ENCODE measurements around the gene PLA2G4F. TPM values are rescaled to one million over a fixed set of nuclear protein-coding genes. Genes with fewer than 3 reads are reported as not detected.

Gene PLA2G4F, protein sequence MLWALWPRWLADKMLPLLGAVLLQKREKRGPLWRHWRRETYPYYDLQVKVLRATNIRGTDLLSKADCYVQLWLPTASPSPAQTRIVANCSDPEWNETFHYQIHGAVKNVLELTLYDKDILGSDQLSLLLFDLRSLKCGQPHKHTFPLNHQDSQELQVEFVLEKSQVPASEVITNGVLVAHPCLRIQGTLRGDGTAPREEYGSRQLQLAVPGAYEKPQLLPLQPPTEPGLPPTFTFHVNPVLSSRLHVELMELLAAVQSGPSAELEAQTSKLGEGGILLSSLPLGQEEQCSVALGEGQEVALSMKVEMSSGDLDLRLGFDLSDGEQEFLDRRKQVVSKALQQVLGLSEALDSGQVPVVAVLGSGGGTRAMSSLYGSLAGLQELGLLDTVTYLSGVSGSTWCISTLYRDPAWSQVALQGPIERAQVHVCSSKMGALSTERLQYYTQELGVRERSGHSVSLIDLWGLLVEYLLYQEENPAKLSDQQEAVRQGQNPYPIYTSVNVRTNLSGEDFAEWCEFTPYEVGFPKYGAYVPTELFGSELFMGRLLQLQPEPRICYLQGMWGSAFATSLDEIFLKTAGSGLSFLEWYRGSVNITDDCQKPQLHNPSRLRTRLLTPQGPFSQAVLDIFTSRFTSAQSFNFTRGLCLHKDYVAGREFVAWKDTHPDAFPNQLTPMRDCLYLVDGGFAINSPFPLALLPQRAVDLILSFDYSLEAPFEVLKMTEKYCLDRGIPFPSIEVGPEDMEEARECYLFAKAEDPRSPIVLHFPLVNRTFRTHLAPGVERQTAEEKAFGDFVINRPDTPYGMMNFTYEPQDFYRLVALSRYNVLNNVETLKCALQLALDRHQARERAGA
- not detected in 2 replicates for total RNA-seq

DNA sequence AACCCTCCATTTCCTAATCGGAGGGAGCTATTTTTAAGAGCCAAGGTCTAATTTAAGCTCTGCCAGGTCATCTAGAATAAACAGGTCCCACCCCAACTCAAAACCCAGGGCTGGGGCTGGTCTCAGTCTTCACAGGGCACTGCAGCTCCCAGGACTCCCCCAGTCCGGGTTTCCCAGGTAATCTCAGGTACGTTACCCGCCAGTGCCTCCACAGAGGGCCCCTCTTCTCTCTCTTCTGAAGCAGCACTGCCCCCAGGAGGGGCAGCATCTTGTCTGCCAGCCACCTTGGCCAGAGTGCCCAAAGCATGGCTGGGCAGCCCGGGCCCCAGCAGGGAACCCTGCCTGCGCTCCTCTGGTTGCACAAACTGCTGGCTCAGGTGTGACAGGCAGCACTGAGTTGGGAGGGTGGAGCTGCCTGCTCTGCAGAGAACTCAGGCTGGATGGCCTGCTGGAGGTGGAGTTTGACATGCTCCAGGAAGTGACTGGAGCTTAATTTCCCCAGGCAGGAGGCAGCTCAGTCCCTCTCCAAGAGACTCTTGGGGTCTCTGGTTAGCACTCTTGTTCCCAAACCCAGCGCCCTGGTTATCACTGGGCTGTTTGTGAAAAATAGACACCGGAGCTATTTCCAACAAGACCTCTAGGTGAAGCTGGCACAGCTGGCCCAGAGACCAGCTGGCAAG is at the start of gene PLA2G4F:
Gene PLA2G4F (minus strand): TSS at position 394 of the 680 bp plus-strand sequence. CDS start 87 bp downstream, at position 307.
- Mint-ChIP-seq H3K4me1 (ENCODE audit: low read depth) (no peaks in the 10 kb centered on the region), H3K27me3 (ENCODE audit: low read depth) (no peaks in the 10 kb centered on the region), H3K9me3 (no peaks in the 10 kb centered on the region), H3K27ac (no peak within 1 kb of the TSS), H3K4me3 (ENCODE audit: low read depth) (no peak within 1 kb of the TSS), H3K36me3 (ENCODE audit: low read depth) (peaks cover 3% of the 10 kb centered on the region)
- intact Hi-C loops (cut with micrococcal nuclease): no loop called here
- DNase-seq (ENCODE audit: low spot score): no peak

GRCh38 chr15:42203891-42204290 is 47.5 kb upstream of the PLA2G4F start:
- DNase-seq (ENCODE audit: low spot score): no peak
- no peak overlapping the region for H3K4me3 Mint-ChIP-seq (ENCODE audit: low read depth)
- H3K27me3 Mint-ChIP-seq (ENCODE audit: low read depth): no peaks in the 10 kb centered on the region
- peaks cover 3% of the 10 kb centered on the region for H3K9me3 Mint-ChIP-seq
- intact Hi-C loops (cut with micrococcal nuclease): loop anchor here (10.0 kb wide), 1 partner anchor 291 kb away; the partner anchor contains the start of genes SNAP23 and ZNF106
- no peak overlapping the region for H3K27ac Mint-ChIP-seq
- H3K36me3 Mint-ChIP-seq (ENCODE audit: low read depth): peaks cover 25% of the 10 kb centered on the region
- peaks cover 36% of the 10 kb centered on the region for H3K4me1 Mint-ChIP-seq (ENCODE audit: low read depth)

- Mint-ChIP-seq H3K4me3 (ENCODE audit: low read depth) (no peak overlapping the region), H3K27me3 (ENCODE audit: low read depth) (no peaks in the 10 kb centered on the region), H3K27ac (no peak overlapping the region), H3K9me3 (no peaks in the 10 kb centered on the region), H3K4me1 (ENCODE audit: low read depth) (peaks cover 33% of the 10 kb centered on the region), H3K36me3 (ENCODE audit: low read depth) (peaks cover 24% of the 10 kb centered on the region)
- intact Hi-C loops (cut with micrococcal nuclease): loop anchor here (10.0 kb wide), 1 partner anchor 292 kb away; the partner anchor contains the start of genes SNAP23 and ZNF106
- DNase-seq (ENCODE audit: low spot score): no peak
Observed at GRCh38 chr15:42202653-42203052, 46.2 kb upstream of the PLA2G4F start.

DNA sequence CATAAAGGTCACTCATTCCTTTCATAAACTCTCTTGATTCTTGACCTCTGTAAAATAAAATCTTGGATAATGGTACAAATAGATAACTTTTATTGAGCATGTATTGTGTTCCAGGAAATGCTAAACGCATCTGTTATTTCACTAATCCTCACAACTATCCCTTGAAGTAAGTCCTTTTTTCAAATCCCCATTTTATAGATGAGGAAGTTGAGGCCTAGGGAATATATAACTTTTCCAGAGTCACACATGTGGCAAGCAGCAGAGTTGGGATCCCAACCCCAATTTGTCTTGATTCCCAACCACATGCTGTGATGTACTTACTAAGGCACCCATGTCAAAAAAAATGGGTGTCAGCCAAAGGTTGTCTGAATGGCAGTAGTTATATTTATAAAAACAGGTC is 45.4 kb upstream of the PLA2G4F start:
- Mint-ChIP-seq H3K4me1 (ENCODE audit: low read depth) (peaks cover 24% of the 10 kb centered on the region), H3K36me3 (ENCODE audit: low read depth) (peaks cover 27% of the 10 kb centered on the region), H3K9me3 (no peaks in the 10 kb centered on the region), H3K27me3 (ENCODE audit: low read depth) (no peaks in the 10 kb centered on the region), H3K27ac (no peak overlapping the region), H3K4me3 (ENCODE audit: low read depth) (no peak overlapping the region)
- intact Hi-C loops (cut with micrococcal nuclease): loop anchor here (10.0 kb wide), 1 partner anchor 293 kb away; the partner anchor contains the start of genes SNAP23 and ZNF106
- DNase-seq (ENCODE audit: low spot score): no peak

DNA sequence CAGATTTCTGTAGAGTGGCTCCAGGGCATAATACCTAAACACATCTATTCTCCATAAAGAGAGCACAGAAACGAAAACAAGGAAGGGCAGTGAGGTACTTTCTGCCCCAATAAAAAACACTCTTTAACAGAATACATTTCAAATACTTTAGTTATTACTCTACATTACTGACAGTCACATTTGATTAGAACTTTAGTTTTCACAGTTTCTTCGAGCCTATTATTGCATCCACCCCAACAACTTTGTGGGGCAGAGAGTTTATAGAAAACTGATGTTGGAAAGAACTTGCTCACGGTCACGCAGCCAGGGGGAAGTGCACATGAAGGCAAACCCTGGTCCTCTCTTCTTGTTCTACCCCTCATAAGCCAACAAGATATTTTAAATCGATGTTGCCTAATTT is 42.7 kb upstream of the PLA2G4F start:
- Mint-ChIP-seq H3K9me3 (peaks cover 7% of the 10 kb centered on the region), H3K36me3 (ENCODE audit: low read depth) (peaks cover 44% of the 10 kb centered on the region), H3K4me1 (ENCODE audit: low read depth) (peaks cover 9% of the 10 kb centered on the region), H3K27me3 (ENCODE audit: low read depth) (no peaks in the 10 kb centered on the region), H3K27ac (no peak overlapping the region), H3K4me3 (ENCODE audit: low read depth) (no peak overlapping the region)
- no peak for DNase-seq (ENCODE audit: low spot score)
- intact Hi-C loops (cut with micrococcal nuclease): no loop called here

DNA sequence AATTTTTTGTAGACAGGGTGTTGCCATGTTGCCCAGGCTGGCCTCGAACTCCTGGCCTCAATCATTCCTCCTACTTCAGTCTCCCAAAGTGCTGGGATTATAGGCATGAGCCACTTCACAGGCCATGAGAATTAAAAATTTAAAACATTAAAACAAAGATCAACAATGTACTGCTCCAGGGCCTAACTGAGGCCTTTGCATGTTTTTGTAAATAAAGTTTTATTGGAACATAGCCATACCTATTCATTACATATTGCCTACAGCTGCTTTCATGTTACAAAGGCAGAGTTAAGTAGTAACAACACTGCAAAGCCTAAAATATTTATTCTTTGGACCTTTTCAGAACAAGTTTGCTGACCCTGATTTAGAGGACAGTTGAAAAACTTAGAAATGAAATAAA is 42.1 kb upstream of the PLA2G4F start:
- intact Hi-C loops (cut with micrococcal nuclease): no loop called here

GRCh38 chr15:42194513-42194912 is 38.1 kb upstream of the PLA2G4F start:
- peaks cover 7% of the 10 kb centered on the region for H3K9me3 Mint-ChIP-seq
- no peak for DNase-seq (ENCODE audit: low spot score)
- intact Hi-C loops (cut with micrococcal nuclease): loop anchor here (5.0 kb wide), 1 partner anchor 78 kb away; the partner anchor contains the start of genes GANC and TMEM87A
- no peak overlapping the region for H3K4me3 Mint-ChIP-seq (ENCODE audit: low read depth)
- peaks cover 66% of the 10 kb centered on the region for H3K36me3 Mint-ChIP-seq (ENCODE audit: low read depth)
- H3K27ac Mint-ChIP-seq: peak overlapping the region; percentile 38
- peaks cover 34% of the 10 kb centered on the region for H3K4me1 Mint-ChIP-seq (ENCODE audit: low read depth)
- no peaks in the 10 kb centered on the region for H3K27me3 Mint-ChIP-seq (ENCODE audit: low read depth)

More for the DNA sequence above, 42.1 kb upstream of the PLA2G4F start:
- no peak for DNase-seq (ENCODE audit: low spot score)
- Mint-ChIP-seq H3K36me3 (ENCODE audit: low read depth) (peaks cover 48% of the 10 kb centered on the region), H3K4me3 (ENCODE audit: low read depth) (no peak overlapping the region), H3K27ac (no peak overlapping the region), H3K27me3 (ENCODE audit: low read depth) (no peaks in the 10 kb centered on the region), H3K4me1 (ENCODE audit: low read depth) (peaks cover 11% of the 10 kb centered on the region), H3K9me3 (peaks cover 7% of the 10 kb centered on the region)

GRCh38 chr15:42193383-42193782 is 36.9 kb upstream of the PLA2G4F start:
- DNase-seq (ENCODE audit: low spot score): no peak
- H3K4me3 Mint-ChIP-seq (ENCODE audit: low read depth): peak overlapping the region; percentile 2
- H3K4me1 Mint-ChIP-seq (ENCODE audit: low read depth): peaks cover 40% of the 10 kb centered on the region
- H3K36me3 Mint-ChIP-seq (ENCODE audit: low read depth): peaks cover 70% of the 10 kb centered on the region
- intact Hi-C loops (cut with micrococcal nuclease): loop anchor here (2.0 to 5.0 kb wide), 2 partner anchors 15 to 79 kb away; partner anchors contain the start of genes GANC, TMEM87A and VPS39
- peaks cover 7% of the 10 kb centered on the region for H3K9me3 Mint-ChIP-seq
- no peaks in the 10 kb centered on the region for H3K27me3 Mint-ChIP-seq (ENCODE audit: low read depth)
- peak overlapping the region; percentile 79 for H3K27ac Mint-ChIP-seq

DNA sequence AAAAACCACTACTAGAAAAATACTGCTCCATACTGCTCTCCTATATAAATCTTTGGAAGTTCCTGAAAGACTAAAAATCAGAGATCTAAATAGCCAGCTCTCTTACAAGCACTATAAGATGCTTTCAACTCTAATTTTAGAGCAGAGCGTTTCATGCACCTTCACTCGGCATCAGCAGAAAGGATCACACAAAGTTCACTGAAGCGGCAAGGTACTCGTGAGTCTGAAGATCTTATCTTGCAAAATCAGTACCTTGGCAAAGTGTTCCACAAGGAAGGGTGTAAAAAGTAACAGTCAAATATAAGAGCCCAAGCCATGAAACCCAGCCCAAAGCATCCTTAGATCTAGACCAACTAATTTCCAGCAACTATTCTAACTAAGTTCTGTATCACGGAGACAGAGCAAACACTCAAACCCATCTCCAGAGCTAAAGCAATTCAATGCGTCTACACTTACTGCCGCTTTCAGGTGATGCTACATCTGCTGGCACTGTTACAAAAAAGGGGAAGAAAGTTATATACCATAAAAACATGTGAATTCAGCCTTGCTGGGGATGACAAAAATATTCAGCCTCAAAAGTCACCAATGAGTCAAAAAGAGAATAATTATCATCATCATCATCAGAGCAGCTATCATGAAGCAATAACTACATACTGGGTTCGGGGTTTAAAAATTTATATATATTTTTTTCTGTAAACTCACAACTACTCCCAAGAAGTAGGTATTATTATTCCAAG is 35.3 kb upstream of the PLA2G4F start:
- peaks cover 7% of the 10 kb centered on the region for H3K9me3 Mint-ChIP-seq
- peaks cover 40% of the 10 kb centered on the region for H3K4me1 Mint-ChIP-seq (ENCODE audit: low read depth)
- no peaks in the 10 kb centered on the region for H3K27me3 Mint-ChIP-seq (ENCODE audit: low read depth)
- H3K4me3 Mint-ChIP-seq (ENCODE audit: low read depth): no peak overlapping the region
- H3K36me3 Mint-ChIP-seq (ENCODE audit: low read depth): peaks cover 73% of the 10 kb centered on the region
- no peak for DNase-seq (ENCODE audit: low spot score)
- H3K27ac Mint-ChIP-seq: peak overlapping the region; percentile 58
- intact Hi-C loops (cut with micrococcal nuclease): loop anchor here (2.0 to 5.0 kb wide), 2 partner anchors 17 to 81 kb away; partner anchors contain the start of genes GANC, TMEM87A and VPS39

GRCh38 chr15:42190370-42190769 is 33.9 kb upstream of the PLA2G4F start:
- no peak for DNase-seq (ENCODE audit: low spot score)
- peaks cover 40% of the 10 kb centered on the region for H3K4me1 Mint-ChIP-seq (ENCODE audit: low read depth)
- intact Hi-C loops (cut with micrococcal nuclease): loop anchor here (5.0 kb wide), 1 partner anchor 82 kb away; the partner anchor contains the start of genes GANC and TMEM87A

GRCh38 chr15:42185801-42186200 is 29.4 kb upstream of the PLA2G4F start:
- Mint-ChIP-seq H3K27ac (no peak overlapping the region), H3K27me3 (ENCODE audit: low read depth) (no peaks in the 10 kb centered on the region), H3K4me3 (ENCODE audit: low read depth) (no peak overlapping the region), H3K36me3 (ENCODE audit: low read depth) (peaks cover 85% of the 10 kb centered on the region), H3K9me3 (no peaks in the 10 kb centered on the region), H3K4me1 (ENCODE audit: low read depth) (peaks cover 13% of the 10 kb centered on the region)
- intact Hi-C loops (cut with micrococcal nuclease): no loop called here
- no peak for DNase-seq (ENCODE audit: low spot score)

More at GRCh38 chr15:42190370-42190769, 33.9 kb upstream of the PLA2G4F start:
- H3K27ac Mint-ChIP-seq: peak overlapping the region; percentile 53
- peaks cover 74% of the 10 kb centered on the region for H3K36me3 Mint-ChIP-seq (ENCODE audit: low read depth)
- no peaks in the 10 kb centered on the region for H3K27me3 Mint-ChIP-seq (ENCODE audit: low read depth)
- H3K9me3 Mint-ChIP-seq: no peaks in the 10 kb centered on the region
- no peak overlapping the region for H3K4me3 Mint-ChIP-seq (ENCODE audit: low read depth)

All from activated T-helper 2 cell treated with anti-CD3 and anti-CD28 coated beads, Interferon-gamma antibody, Interleukin-2, Interleukin-4, amounts not matched to agents 10 μg/mL and 5 μg/mL and 100 μg/mL, durations not matched to agents 14 hours and 24 hours and 36 hours (primary cell).